GM13976 (cell line): ENCODE data around the gene ATP1A3.
"Not testable (repeated sequence)": the region's sequence is repeated elsewhere in the genome, so short reads cannot be mapped to it uniquely, and the experiment has no call there.

Experiments used
- DNase-seq: peaks from one replicate; pipeline ENCODE4 v3.0.0; 2012; ENCODE audit warnings: low spot score
- CTCF ChIP-seq: IDR thresholded peaks from 2 replicates; pipeline ENCODE4 v1.5.1; 2012; ENCODE audit warnings: borderline replicate concordance, mild to moderate bottlenecking; ENCODE audit not compliant: insufficient read depth; ENCODE audit errors: extremely low read depth, missing control alignments, control extremely low read depth
- in situ Hi-C: fragments of 300-500 bp; cut with MboI; formaldehyde crosslinking; loops from one replicate; pipeline ENCODE4 v1.12.0; 2022; ENCODE audit warnings: low sequenced_read_pairs, mixed read lengths, inconsistent platforms; ENCODE audit not compliant: unreplicated experiment

ATP1A3 gene

GRCh38 chr19:42034640-42035391 is 40.8 kb upstream of the ATP1A3 start:
- in situ Hi-C loops = not testable (repeated sequence)
- DNase-seq = peak; percentile 86
- peak; percentile 85 for TF ChIP-seq CTCF

- DNase-seq = no peak
- in situ Hi-C loops = no loop called here
- no peak for TF ChIP-seq CTCF
Measured at GRCh38 chr19:42033413-42033812, 39.4 kb upstream of the ATP1A3 start.

- no peak for DNase-seq
- no peak for TF ChIP-seq CTCF
- in situ Hi-C loops = no loop called here
Measured at GRCh38 chr19:42032431-42032830, 38.4 kb upstream of the ATP1A3 start.

- TF ChIP-seq CTCF = no peak
- in situ Hi-C loops = no loop called here
- DNase-seq = no peak
Measured at GRCh38 chr19:42030645-42031440, 36.8 kb upstream of the ATP1A3 start.

- DNase-seq = no peak
- TF ChIP-seq CTCF = peak; percentile 59
- in situ Hi-C loops = no loop called here
Measured at GRCh38 chr19:42028304-42029216, 34.5 kb upstream of the ATP1A3 start.

- in situ Hi-C loops = no loop called here
- no peak for TF ChIP-seq CTCF
- DNase-seq = no peak
Measured at GRCh38 chr19:42024622-42025111, 30.6 kb upstream of the ATP1A3 start.
